Stimulated activated CD8-positive, alpha-beta memory T cell treated with anti-CD3 and anti-CD28 coated beads, Interleukin-4, amount 100 ng/mL, for 24 hours (primary cell): ENCODE data around the gene IGSF6.
"Not testable (repeated sequence)": the region's sequence is repeated elsewhere in the genome, so short reads cannot be mapped to it uniquely, and the experiment has no call there.

Experiments
- DNase-seq: peaks from one replicate; pipeline ENCODE4 v3.0.0-alpha.2; 2020; ENCODE audit warnings: low read depth

The IGSF6 gene

DNA sequence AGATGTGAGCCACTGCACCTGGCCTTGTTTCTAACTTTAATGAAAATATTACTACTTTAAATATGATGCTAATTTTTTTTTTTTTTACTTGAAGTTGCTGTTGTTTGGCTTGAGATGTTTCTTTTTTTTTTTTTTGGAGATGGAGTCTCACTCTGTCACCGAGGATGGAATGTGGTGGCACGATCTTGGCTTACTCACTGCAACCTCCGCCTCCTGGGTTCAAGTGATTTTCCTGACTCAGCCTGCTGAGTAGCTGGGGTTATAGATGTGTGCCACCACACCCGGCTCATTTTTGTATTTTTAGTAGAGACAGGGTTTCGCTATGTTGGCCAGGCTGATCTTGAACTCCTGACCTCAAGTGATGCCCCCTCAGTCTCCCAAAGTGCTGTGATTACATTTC is 23.6 kb downstream of the IGSF6 start:
- DNase-seq = no peak

DNA sequence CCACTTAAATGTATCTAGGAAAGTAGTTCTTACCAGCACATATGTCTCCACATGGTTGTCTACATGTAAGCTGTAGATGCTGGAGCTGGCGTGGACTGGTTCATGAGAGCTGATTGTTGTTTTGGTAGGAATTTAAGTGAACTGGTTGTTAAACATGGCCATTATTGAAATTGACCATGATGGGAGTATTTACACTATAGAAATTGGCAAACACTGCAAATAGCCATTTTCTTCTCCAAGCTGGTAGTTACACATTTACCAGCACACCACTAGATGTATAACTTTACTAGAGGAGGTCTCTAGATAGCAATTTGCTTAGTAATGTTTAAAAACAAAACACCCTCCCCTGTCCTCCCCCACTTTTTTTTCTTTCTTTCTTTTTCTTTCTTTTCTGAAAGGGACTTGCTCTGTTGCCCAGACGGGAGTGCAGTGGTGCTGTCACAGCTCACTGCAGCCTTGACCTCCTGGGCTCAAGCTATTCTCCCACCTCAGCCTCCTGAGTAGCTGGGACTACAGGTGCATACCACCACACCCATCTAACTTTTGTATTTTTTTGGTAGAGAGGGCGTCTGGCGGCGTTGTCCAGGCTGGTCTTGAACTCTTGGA is 24.2 kb downstream of the IGSF6 start:
- DNase-seq = no peak

DNA sequence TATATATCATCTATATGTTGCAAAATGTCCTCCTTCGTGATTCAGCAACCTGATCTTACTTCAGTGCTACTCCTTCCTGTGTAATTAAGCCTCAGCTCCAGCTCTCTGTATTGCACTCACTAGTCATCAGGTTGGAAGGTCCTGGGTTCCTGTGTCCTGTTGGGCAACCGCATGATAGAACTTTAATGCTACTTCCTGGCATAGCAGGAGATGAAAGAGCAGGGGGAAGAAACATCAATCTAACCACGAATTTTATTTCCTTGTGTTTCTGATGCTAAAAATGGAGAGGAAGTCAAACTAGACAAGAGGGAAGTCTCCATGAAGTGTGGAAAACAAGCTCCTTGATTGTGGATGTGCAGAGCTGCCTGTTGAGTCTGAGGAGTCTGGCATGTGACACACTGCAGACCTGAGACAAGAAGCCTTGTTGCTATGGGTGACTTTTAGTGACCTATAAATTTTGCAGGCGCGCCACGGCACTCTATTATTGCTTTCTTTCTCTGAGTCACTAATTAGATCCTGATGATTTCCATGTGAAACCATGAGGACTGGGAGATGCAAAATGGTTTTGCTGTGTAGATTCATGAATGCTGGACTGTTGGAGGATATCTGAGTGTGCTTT is 25.6 kb downstream of the IGSF6 start:
- no peak for DNase-seq

DNA sequence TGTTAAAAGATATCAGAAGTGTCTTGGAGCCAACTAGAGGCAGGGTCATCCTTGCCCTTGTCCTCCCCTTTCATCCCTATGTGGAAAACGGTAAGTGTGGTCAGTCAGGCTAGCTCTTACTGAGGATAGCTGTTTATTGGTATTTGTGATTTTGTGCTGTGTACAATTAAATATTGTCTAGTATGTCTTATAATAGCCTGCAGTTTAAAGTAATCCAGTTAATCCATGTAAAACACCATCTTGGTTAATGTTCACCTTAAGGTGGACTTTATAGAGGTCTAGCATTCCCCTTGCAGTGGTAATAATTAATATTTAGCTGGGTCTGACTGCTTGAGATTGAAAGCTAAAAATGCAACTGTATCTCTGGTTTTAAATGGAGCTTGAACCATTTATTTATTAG is 27.4 kb downstream of the IGSF6 start:
- no peak for DNase-seq

DNA sequence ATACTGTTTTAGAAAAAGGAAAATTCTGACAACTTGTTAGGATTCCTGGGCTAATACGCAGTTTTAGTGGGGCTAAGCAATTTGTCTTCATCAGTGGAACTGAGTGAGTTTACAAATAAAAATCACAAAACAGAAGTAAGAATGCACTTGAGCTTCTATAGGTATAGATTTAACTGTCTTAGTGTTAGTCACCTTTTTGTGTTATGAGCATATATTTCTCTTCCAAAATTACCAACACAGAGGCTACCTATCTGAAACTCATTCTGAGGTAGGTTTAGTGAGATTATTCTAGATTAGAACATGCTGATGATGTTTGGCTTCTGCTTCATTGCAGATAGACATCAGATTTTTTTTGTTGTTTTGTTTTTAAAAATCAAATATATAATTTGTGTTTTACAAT is 29.9 kb downstream of the IGSF6 start:
- DNase-seq = no peak

DNA sequence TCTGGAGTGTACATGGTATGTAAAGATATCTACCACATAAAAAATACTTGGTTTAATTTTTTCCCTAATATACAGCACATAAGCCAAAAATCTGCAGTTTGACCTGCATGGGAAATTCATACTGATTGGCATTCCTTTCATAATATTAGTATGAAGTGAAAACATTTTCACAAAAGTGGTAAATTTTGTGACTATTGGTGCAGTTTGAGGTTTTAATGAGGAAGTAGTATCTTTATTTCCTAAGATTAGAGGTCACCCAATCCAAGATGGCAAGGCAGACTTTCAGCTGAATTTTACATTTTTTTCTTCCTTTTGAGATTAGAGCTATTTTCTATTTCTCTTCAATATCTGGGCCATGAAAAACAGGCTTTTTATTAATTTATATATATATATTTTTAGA is 31.8 kb downstream of the IGSF6 start:
- no peak for DNase-seq

DNA sequence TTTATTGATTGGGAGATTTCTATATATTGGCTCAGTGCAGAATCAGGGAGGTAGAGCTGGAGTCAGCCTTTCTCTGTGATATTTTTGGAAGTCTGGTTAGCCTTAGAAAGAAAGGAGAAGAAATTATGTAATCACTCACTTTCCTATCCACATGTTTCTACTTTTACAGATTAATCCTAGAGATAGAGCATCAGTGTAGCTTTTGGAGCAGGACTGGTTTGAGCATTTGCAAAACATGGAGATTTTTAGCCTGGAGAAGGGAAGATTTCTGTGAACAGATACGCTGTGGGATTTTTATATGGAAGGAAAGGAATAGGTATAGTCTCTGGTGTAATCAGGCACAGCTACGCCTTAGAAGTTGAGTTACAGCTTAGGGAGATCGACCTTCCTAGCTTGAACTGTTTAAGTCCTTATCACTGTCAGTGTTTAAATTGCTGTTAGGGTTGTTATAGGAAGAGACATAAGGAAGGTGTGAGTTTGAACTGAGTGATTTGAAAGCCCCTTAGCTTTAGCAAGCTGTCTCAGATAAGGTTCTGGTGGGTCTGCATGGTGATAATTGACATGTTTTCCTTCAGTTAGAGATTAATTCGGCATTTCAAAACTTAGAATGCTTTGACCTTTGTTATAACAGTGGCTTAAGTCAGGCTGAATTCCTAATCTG is 32.5 kb downstream of the IGSF6 start:
- DNase-seq = no peak

DNA sequence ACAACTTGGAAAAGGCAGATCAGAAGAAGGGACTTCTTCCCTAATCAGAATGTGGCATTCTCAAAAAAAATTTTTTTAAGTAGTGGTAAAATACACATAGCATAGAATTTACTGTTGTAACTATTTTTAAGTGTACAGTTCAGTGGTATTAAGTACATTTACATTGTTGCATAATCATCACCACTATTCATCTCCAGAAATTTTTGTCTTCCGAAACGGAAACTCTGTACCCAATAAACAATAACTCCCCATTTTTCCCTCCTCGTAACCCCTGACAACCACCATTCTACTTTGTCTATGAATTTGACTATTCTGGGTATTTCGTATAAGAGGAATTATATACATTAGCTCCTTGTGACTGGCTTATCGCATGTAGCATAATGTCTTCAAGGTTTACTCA is 34.1 kb downstream of the IGSF6 start:
- no peak for DNase-seq

DNA sequence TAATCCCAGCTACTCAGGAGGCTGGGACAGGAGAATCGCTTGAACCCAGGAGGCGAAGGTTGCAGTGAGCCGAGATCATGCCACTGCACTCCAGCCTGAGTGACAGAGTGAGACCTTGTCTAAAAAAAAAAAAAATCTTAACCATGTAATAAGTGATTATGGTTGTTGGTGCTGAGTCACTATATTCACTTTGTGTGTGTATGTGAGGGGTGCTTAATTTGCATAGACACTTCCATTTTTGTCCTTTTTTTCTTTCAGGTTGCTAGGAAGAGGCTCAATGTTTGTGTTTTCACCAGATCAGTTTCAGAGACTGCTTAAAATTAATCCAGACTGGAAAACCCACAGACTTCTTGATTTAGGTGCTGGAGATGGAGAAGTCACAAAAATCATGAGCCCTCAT is 34.8 kb downstream of the IGSF6 start:
- no peak for DNase-seq

DNA sequence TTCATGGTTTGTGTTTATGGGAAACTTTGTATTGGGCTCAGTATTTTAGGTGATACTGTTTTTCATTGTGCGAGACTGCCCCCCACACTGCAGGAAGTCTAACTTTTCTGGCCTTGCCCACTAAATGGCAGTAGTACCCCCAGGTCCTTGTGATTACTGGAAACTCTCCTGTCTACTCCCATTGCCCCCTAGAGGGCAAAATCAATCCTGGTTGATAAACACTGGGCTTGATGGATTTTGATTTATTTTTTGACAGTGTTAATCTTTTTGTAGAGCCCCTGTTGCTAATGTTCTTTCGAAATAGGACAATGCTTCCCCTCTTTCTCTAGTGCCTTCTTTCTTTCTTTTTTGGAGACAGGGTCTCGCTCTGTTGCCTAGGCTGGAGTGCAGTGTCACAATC is 37.5 kb downstream of the IGSF6 start:
- no peak for DNase-seq

DNA sequence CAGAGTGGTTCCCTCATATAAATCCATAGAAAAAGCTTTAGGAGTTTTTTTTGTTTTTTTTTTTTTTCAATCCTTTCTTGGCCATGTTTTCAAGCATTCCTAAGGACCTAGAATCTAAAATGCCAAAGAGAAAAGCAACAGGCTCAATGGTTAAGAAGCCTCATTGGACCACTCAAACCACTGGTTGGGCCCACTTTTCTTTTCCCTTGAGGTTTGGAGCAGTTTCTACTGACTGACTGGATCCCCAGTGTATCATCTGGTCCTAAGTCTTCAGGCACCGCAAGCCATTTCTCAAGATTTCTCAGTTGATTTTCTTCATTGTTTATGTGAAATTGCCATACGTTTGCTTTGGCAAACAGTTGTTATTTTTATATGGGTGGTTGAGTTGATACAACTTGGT is 38.6 kb downstream of the IGSF6 start:
- DNase-seq = no peak

DNA sequence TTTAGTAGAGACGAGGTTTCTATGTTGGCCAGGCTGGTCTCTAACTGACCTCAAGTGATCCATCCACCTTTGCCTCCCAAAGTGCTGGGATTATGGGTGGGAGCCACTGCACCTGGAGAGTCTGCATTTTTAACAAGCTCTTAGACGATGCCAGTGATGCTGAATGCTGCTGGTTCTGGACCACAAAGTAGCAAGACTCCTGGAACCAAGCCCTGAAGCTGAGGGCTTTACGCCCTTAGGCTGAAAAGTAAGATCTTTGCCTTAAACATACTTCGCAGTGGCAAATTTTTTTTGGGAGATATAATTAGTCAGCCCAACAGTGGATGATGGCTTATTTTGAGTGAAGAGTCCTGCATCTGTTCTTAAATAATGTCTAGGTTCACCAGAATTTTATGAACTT is 39.0 kb downstream of the IGSF6 start:
- DNase-seq = no peak

DNA sequence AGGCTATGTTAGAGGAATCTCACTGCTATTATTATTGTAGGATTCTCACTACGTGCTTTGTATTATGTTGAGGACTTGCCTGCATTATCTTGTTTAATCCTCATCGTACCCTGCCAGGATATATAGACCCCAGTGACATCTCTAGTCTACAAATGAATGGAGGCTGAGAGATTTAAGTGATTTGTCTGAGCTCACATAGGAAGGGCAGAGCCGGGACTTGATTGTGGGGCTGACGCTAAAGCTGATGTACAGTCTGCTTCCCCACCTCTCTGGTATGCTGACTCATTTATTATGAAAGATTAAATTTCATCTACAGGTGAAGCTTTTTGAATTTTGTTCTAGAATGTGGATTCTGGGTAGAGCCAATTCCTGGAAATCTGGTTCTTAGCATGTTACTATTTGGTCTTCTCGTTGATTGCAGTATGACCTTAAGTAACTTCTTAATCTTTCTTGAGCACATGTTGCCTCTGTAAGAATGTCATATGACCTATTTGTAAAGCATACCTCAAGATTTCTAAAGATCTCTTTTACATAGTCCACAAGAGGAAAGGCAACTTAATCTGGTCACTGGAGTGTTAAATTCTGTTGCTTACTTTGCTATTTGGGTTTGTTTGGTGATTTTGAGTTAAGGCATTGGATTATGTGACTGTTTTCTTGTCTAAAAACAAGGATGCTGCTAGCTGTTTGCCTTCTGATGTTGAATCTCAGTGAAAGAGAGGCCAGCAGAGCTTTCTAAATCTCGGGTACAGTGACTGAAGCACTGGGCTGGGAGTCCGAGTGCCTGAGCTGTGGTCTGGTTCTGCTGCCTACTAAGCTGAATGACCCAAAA is 40.6 kb downstream of the IGSF6 start:
- no peak for DNase-seq

DNA sequence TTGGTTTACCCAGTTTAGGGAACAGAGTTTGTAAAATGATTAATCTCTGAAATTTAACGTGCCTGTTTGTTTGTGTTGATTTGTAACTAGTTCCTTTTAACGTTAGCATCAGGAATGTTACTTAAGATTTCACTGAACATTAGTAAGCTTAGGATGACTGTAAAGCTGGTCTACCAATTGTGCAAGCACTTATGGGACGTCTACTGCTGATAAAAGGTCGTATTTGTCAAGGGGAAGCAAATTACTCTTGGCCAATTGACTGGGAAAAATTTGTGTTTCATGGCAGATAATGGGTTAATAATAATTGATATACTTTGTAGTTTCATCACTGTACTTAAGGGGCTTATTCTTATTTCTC is 41.2 kb downstream of the IGSF6 start:
- no peak for DNase-seq

DNA sequence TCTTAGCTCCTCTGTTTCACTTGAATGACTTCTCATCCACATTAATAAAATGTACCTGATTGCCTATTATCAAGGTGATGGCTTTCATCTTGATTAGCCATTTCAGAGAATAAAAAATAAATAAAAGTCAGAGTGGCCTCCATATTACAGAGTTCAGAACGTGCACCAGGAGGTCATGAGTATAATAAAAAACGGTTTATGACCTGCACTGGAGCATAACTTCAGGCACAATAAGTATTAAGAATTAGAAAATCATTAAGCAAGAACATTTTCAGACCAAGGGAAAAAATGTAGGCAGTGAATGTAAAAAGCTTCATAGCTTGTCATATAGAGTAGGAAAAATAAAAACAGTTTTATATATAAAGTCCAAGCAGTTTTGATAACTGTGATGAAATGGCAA is 41.6 kb downstream of the IGSF6 start:
- no peak for DNase-seq

DNA sequence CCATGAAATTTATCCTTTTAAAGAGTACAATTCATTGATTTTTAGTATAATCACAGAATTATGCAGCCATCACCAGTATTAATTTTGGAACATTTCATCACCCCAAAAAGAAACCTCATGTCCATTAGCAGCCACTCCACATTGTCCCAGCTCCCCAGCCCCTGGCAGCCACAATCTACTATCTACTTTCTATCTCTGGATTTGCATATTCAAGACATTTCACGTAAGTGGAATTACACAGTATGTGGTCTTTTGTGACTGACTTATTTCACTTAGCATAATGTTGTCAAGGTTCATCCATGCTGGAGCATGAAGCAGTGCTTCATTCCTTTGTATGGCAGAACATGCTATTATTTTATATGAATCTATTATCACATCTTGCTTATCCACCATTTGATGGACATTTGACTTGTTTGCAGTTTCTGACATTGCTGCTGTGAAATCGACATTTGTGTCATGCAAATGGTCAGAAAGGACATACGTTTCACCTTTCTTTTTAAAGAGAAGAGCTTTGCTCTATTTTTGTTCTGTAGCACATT is 42.3 kb downstream of the IGSF6 start:
- no peak for DNase-seq

DNA sequence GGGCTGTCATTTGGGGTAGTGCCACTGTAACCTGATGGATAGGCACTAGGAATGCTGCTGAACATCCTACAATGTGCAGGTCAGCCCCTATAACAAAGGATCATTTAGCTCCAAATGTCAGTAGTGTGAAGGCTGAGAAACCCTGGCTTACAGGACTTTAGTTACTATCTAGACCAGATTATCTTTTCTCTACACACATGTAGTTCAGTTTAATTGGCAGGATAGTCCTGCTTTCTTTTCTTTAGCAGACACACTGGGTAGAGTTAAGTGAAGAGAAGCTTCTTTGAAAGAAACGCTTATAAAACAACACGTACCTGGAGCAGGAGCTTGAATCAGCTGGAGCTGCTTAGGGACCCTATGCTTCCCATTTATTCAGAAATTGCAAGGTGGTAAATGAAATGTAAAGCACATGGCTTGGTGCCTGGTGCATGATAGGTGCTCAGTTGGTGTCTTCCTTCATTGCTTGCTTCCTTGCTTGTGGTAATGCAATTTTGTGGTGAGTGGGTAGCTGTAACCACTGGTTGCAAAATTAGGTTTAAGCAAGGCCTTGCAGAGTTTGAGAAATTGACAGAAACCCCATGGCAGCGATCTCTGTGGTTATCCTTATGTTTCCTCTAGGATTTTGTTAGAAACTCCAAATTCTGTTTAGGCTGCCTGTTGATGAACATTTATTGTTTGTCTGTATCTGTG is 43.6 kb downstream of the IGSF6 start:
- DNase-seq = no peak

DNA sequence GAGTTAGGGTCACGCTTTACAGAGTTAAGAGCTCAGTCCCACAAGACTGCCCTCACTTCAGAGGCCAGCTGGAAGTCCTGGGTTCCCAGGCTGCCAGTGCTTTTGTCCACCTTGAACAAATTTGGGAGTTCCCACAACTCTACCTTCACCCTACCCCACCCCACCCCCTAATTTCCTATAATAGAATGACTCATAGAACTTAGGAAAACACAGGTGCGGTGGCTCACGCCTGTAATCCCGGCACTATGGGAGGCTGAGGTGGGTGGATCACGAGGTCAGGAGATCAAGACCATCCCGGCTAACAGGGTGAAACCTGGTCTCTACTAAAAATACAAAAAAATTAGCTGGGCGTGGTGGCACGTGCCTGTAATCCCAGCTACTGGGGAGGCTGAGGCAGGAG is 46.6 kb downstream of the IGSF6 start:
- not testable (repeated sequence) for DNase-seq

DNA sequence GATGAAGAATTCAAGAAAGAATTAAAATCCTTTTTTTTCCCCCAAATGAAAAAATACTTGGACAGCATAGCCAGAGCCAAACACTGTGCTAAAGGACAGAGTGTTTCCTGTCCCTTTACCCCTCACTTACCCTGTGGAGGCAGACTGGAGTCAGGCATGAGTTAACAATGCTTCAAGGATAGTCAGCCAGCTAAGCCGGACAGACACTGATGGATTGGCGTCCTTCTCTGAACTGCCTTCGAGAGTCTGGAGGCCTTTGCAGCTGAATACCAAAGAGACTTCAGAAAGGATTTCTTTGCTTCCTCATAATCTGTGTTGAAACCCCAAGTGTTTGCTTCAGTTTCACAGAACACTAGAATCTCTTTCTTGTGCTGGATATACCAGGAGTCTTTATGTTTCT is 48.5 kb downstream of the IGSF6 start:
- DNase-seq = no peak

DNA sequence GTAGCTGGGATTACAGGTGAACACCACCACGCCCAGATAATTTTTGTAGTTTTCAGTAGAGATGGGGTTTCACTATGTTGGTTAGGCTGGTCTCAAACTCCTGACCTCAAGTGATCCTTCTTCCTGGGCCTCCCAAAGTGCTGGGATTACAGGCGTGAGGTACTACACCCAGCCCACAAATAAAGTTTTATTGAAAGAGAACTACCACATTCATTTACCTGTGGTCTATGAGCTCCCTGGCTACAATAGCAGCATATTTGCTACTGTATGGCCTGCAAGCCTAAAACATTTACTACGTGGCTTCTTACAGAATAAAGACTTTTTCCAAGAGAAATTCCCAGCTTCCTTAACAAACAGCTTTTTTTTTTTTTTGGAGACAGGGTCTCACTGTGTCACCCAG is 49.6 kb downstream of the IGSF6 start:
- DNase-seq = no peak

DNA sequence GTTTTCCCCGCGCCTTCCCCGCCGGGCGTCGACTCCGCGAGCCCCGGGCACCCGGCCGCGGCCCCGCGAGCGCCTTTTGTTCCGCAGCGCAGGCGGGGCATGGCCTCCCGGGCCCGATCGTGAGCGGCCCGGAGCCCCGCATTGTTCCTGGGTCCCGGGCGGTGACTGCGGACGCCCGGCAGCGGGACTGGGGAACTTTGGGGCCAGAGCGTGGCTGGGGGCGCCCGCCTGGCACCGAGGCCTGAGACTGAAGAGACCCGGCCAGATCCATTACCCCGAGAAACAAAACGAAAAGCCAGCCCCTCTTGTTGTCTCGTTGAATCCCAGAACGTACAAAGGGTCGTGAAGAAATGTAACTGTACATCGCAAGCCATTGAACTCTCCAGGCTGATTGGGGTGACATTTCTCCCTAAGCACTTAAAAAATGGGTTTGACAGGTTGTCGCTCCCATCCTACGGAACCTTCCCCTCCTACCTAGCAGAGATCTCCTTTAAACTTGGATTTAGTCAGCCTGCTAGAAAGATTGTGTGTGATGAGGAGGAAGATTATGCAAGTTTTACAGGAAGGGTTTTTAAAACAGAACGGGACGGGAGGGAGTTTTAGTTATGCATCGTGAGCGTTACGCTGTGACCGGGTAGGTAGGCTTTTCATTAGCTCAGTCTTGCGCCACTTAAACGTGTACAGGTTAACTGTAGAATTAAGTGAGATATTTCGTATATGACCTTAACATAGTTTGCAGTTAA is 52.2 kb downstream of the IGSF6 start:
- DNase-seq = no peak
